Measurements from ENCODE around the gene ALX1. TPM values are rescaled to one million over a fixed set of nuclear protein-coding genes. Genes with fewer than 3 reads are reported as not detected.

ALX1 gene
- polyA plus RNA-seq, 3 donors, result not detected

DNA sequence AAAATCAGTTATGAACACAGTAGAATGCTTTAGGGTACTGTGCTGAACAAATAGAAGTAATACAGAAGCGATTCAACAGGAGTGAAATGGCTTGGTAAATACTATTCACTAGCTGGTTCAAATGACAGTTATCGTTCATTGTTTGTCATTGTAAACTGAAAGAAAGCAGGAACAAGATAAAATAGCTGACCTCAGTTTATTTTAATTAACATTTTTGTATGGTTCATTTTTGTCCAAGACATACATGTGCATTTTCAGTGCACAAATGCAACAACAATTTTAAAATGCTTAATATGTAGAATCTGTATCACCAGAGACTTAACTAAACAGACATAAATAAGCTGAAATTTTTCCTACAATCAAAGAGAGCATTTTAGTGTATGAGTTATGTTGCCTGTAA, 49.9 kb downstream of the ALX1 start:
- H3K27ac ChIP-seq (ENCODE audit: low read depth in 1 of 2, low read length in 2 of 2), result no peak overlapping the region
- no peaks in the 10 kb centered on the region for H4K20me1 ChIP-seq (ENCODE audit: insufficient read depth, low read length)
- no CpG with 5 or more reads among the region's 2 CpGs for WGBS (ENCODE audit: insufficient coverage)
- no peak overlapping the region for H3K9ac ChIP-seq (ENCODE audit: insufficient read depth, low read length, poor library complexity, severe bottlenecking)
- Mint-ChIP-seq H3K27me3 (ENCODE audit: low read depth in 3 of 3) (peaks cover 1 to 5% (median 2%) of the 10 kb centered on the region in 3 donors), H3K9me3 (no peaks in the 10 kb centered on the region), H3K4me1 (no peaks in the 10 kb centered on the region), H3K27ac (no peak overlapping the region), H3K4me3 (no peak overlapping the region), H3K36me3 (no peaks in the 10 kb centered on the region)
- H3K79me2 ChIP-seq (ENCODE audit: insufficient read depth, low read length), result no peaks in the 10 kb centered on the region
- no peaks in the 10 kb centered on the region for H3K9me3 ChIP-seq (replicated peaks in 1 of 2; ENCODE audit: control insufficient read depth in 1 of 2, insufficient read depth in 1 of 2, low read length in 2 of 2)
- no peak overlapping the region for H3K4me3 ChIP-seq (replicated peaks in 1 of 3; ENCODE audit: low read depth in 2 of 3, low read length in 3 of 3)
- no peaks in the 10 kb centered on the region for H3K4me1 ChIP-seq (ENCODE audit: control insufficient read depth in 1 of 2, insufficient read depth in 2 of 2, low read length in 2 of 2)
- intact Hi-C loops (cut with micrococcal nuclease), result no loop called here
- TF ChIP-seq, protein P1, sequence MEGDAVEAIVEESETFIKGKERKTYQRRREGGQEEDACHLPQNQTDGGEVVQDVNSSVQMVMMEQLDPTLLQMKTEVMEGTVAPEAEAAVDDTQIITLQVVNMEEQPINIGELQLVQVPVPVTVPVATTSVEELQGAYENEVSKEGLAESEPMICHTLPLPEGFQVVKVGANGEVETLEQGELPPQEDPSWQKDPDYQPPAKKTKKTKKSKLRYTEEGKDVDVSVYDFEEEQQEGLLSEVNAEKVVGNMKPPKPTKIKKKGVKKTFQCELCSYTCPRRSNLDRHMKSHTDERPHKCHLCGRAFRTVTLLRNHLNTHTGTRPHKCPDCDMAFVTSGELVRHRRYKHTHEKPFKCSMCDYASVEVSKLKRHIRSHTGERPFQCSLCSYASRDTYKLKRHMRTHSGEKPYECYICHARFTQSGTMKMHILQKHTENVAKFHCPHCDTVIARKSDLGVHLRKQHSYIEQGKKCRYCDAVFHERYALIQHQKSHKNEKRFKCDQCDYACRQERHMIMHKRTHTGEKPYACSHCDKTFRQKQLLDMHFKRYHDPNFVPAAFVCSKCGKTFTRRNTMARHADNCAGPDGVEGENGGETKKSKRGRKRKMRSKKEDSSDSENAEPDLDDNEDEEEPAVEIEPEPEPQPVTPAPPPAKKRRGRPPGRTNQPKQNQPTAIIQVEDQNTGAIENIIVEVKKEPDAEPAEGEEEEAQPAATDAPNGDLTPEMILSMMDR (IDR thresholded peaks at IDR 0.05), result no peak
- H3K36me3 ChIP-seq (replicated peaks in 1 of 2; ENCODE audit: control insufficient read depth in 1 of 2, insufficient read depth in 2 of 2, low read length in 2 of 2), result no peaks in the 10 kb centered on the region
- DNase-seq, result no peak
- H3K4me2 ChIP-seq (replicated peaks; ENCODE audit: extremely low read depth, low read length, poor library complexity, severe bottlenecking), result no peak overlapping the region
- no peaks in the 10 kb centered on the region for H3K27me3 ChIP-seq (ENCODE audit: control insufficient read depth in 2 of 2, insufficient read depth in 2 of 2, low read length in 2 of 2)
- H2AFZ ChIP-seq (ENCODE audit: insufficient read depth, low read depth, low read length, poor library complexity, severe bottlenecking), result no peak overlapping the region

DNA sequence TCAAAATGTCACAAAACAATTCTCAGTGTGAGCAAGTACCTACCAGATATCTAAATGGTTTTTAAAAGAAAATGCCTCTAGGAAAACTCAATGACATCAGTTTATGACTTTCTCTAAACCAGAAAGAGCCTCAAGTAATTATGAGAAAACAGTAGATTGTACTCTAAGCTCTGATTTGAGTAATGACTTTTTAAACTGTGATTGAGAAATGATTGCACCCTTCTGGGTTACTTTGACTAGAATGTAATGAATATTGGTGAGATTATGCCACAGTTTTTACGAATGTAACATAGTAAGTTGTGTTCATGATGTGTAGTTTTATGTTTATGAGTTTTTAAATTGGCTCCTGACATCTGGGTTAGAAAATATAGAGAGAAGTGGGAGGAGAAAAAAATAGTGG, 68.8 kb downstream of the ALX1 start:
- H2AFZ ChIP-seq (ENCODE audit: insufficient read depth, low read depth, low read length, poor library complexity, severe bottlenecking), result no peak overlapping the region
- no peaks in the 10 kb centered on the region for H3K9me3 Mint-ChIP-seq
- WGBS (ENCODE audit: insufficient coverage), result 80% methylated on average over 1 of the region's 1 CpG

More for the DNA sequence above, 68.8 kb downstream of the ALX1 start:
- no peaks in the 10 kb centered on the region for H3K36me3 Mint-ChIP-seq
- no peak overlapping the region for H3K27ac Mint-ChIP-seq
- Histone ChIP-seq H3K9ac (ENCODE audit: insufficient read depth, low read length, poor library complexity, severe bottlenecking) (no peak overlapping the region), H3K79me2 (ENCODE audit: insufficient read depth, low read length) (no peaks in the 10 kb centered on the region), H3K27ac (ENCODE audit: low read depth in 1 of 2, low read length in 2 of 2) (no peak overlapping the region), H3K4me3 (replicated peaks in 1 of 3; ENCODE audit: low read depth in 2 of 3, low read length in 3 of 3) (no peak overlapping the region), H4K20me1 (ENCODE audit: insufficient read depth, low read length) (no peaks in the 10 kb centered on the region), H3K4me1 (ENCODE audit: control insufficient read depth in 1 of 2, insufficient read depth in 2 of 2, low read length in 2 of 2) (no peaks in the 10 kb centered on the region), H3K36me3 (replicated peaks in 1 of 2; ENCODE audit: control insufficient read depth in 1 of 2, insufficient read depth in 2 of 2, low read length in 2 of 2) (no peaks in the 10 kb centered on the region), H3K27me3 (ENCODE audit: control insufficient read depth in 2 of 2, insufficient read depth in 2 of 2, low read length in 2 of 2) (no peaks in the 10 kb centered on the region), H3K9me3 (replicated peaks in 1 of 2; ENCODE audit: control insufficient read depth in 1 of 2, insufficient read depth in 1 of 2, low read length in 2 of 2) (no peaks in the 10 kb centered on the region), H3K4me2 (replicated peaks; ENCODE audit: extremely low read depth, low read length, poor library complexity, severe bottlenecking) (no peak overlapping the region)
- H3K4me1 Mint-ChIP-seq, result no peaks in the 10 kb centered on the region
- intact Hi-C loops (cut with micrococcal nuclease), result no loop called here
- H3K27me3 Mint-ChIP-seq (ENCODE audit: low read depth in 3 of 3), result no peaks in the 10 kb centered on the region
- no peak overlapping the region for H3K4me3 Mint-ChIP-seq
- DNase-seq, result no peak
- TF ChIP-seq, protein P1 (IDR thresholded peaks at IDR 0.05), result no peak

All from CD14-positive monocyte (primary cell).